NB4 (cell line): ENCODE measurements around the gene SAMD4A.

Experiments
- CTCF ChIP-seq: IDR thresholded peaks from one replicate; pipeline ENCODE4 v1.5.1; 2012; ENCODE audit warnings: low read depth, low read length
- MAX ChIP-seq: IDR thresholded peaks from 2 replicates; pipeline ENCODE4 v1.6.1; 2011; ENCODE audit warnings: low read depth, low read length
- MYC ChIP-seq: IDR thresholded peaks from 2 replicates; pipeline ENCODE4 v1.6.1; 2011; ENCODE audit warnings: low read depth, low read length
- POLR2A ChIP-seq: IDR thresholded peaks from 2 replicates; pipeline ENCODE4 v1.6.1; 2011; ENCODE audit warnings: mild to moderate bottlenecking; ENCODE audit not compliant: insufficient read length; ENCODE audit errors: extremely low read depth

- TF ChIP-seq CTCF (no peak), POLR2A (no peak), MYC (no peak), MAX (no peak)
Measured at GRCh38 chr14:54797986-54798385, 231.1 kb downstream of the SAMD4A start.
